GM12878 (cell line): ENCODE measurements around the gene BARD1. TPM values are rescaled to one million over a fixed set of nuclear protein-coding genes. Genes with fewer than 3 reads are reported as not detected.

Experiments
- ATAC-seq: fragments of 200-7000 bp; cut with Tn5 transposase; 3 replicates; pipeline ENCODE4 v1.9.1; 2020; ENCODE audit warnings: mild to moderate bottlenecking, moderate library complexity
- BruUV-seq: library from RNA; stranded (reverse); fragments of 400-500 nt; replicated peaks from 2 replicates; lab custom pipeline; 2021; lab: Mats Ljungman, UMichigan
- CTCF ChIA-PET: fragments of 300-600 bp; sonication (Branson Sonifier 250); formaldehyde crosslinking; extraction: SDS; loops from one replicate; lab custom pipeline; 2021; ENCODE audit warnings: inconsistent platforms; lab: Yijun Ruan, JAX
- POLR2A ChIA-PET: fragments of 350-600 bp; formaldehyde crosslinking; extraction: SDS; loops from one replicate; lab custom pipeline; 2021; ENCODE audit warnings: inconsistent platforms; lab: Charles Lee
- RAD21 ChIA-PET: fragments of 300-600 bp; sonication (Branson Sonifier 250); formaldehyde crosslinking; loops from one replicate; lab custom pipeline; 2023; ENCODE audit warnings: antibody characterized with exemption; ENCODE audit not compliant: unreplicated experiment; lab: Charles Lee
- SMC1A ChIA-PET: fragments of 300-600 bp; sonication (Branson Sonifier 250); formaldehyde crosslinking; loops from one replicate; lab custom pipeline; 2023; ENCODE audit not compliant: unreplicated experiment, uncharacterized antibody; lab: Charles Lee
- DNase-seq: peaks from one replicate; pipeline ENCODE4 v3.0.0-alpha.2; 2011; ENCODE audit warnings: low read depth, low spot score
- FAIRE-seq: peaks from 3 replicates; lab custom pipeline; 2011; peaks lifted over from hg19 to GRCh38; lab: Jason Lieb, UNC
- H2AFZ ChIP-seq: 2 replicates; pipeline ENCODE4 v1.6.0; 2011; ENCODE audit warnings: low read depth, low read length, control low read depth; ENCODE audit not compliant: control insufficient read depth
- H3K27ac ChIP-seq: 2 replicates; pipeline ENCODE4 v1.5.1; 2011; ENCODE audit warnings: control low read depth; ENCODE audit not compliant: control insufficient read depth, insufficient read depth
- H3K27me3 ChIP-seq, 2 experiments: replicated peaks in 1 of 2; 2 replicates each; pipeline versions ENCODE4 v1.6.0 to v1.6.1; 2011; ENCODE audit warnings: low read length in 1 of 2; ENCODE audit not compliant: control insufficient read depth in 2 of 2, insufficient read depth in 2 of 2
- H3K36me3 ChIP-seq, 2 experiments: 2 replicates each; pipeline ENCODE4 v1.5.1; 2011; ENCODE audit warnings: low read length in 1 of 2; ENCODE audit not compliant: control insufficient read depth in 2 of 2, insufficient read depth in 2 of 2
- H3K4me1 ChIP-seq: 2 replicates; pipeline ENCODE4 v1.6.1; 2011; ENCODE audit warnings: mild to moderate bottlenecking, low read length, moderate library complexity, mixed read lengths; ENCODE audit not compliant: control insufficient read depth, insufficient read depth
- H3K4me2 ChIP-seq: 2 replicates; pipeline ENCODE4 v1.6.0; 2011; ENCODE audit warnings: control low read depth; ENCODE audit not compliant: control insufficient read depth, insufficient read depth
- H3K4me3 ChIP-seq: fragments of 200-600 bp; sonication (generic); 2 replicates; pipeline ENCODE4 v1.5.1; 2016
- H3K79me2 ChIP-seq: 2 replicates; pipeline ENCODE4 v1.6.0; 2011; ENCODE audit warnings: low read length; ENCODE audit not compliant: control insufficient read depth, insufficient read depth
- H3K9ac ChIP-seq: 2 replicates; pipeline ENCODE4 v1.8.0; 2011; ENCODE audit warnings: low read length, control low read depth, mixed read lengths; ENCODE audit not compliant: control insufficient read depth, insufficient read depth
- H3K9me3 ChIP-seq: replicated peaks from 3 replicates; pipeline ENCODE4 v1.5.1; 2011; ENCODE audit warnings: mild to moderate bottlenecking, low read length; ENCODE audit not compliant: control insufficient read depth, insufficient read depth
- H4K20me1 ChIP-seq: 2 replicates; pipeline ENCODE4 v1.6.0; 2011; ENCODE audit not compliant: control insufficient read depth, insufficient read depth
- CBX3 ChIP-seq: fragments of 200-600 bp; sonication (generic); IDR thresholded peaks from 2 replicates; pipeline ENCODE4 v1.6.1; 2016; ENCODE audit warnings: low read depth, borderline replicate concordance
- CHD1 ChIP-seq: IDR thresholded peaks from 2 replicates; pipeline ENCODE4 v1.6.1; 2012; ENCODE audit warnings: low read depth, low read length, improper control_type of control experiment
- DPF2 ChIP-seq: fragments of 450-650 bp; IDR thresholded peaks from 2 replicates; pipeline ENCODE4 v1.6.1; 2017; ENCODE audit warnings: mild to moderate bottlenecking
- ETV6 ChIP-seq, 2 experiments: fragments of 450-650 bp in 1 of 2; IDR thresholded peaks in 1 of 2; conservative IDR thresholded peaks in 1 of 2; 2 replicates each; pipeline ENCODE4 v1.6.1; 2014; ENCODE audit warnings: antibody characterized with exemption in 1 of 2, borderline replicate concordance in 1 of 2, low read depth in 1 of 2, mild to moderate bottlenecking in 1 of 2, moderate library complexity in 1 of 2
- HCFC1 ChIP-seq: fragments of 150-350 bp; IDR thresholded peaks from 2 replicates; pipeline ENCODE4 v1.6.1; 2014; ENCODE audit warnings: low read length
- KDM1A ChIP-seq: fragments of 200-600 bp; sonication (generic); IDR thresholded peaks from 2 replicates; pipeline ENCODE4 v1.6.1; 2016; ENCODE audit warnings: borderline replicate concordance
- MEF2A ChIP-seq: IDR thresholded peaks from 2 replicates; pipeline ENCODE4 v1.6.1; 2011; ENCODE audit warnings: low read depth, mild to moderate bottlenecking, low read length, moderate library complexity; ENCODE audit not compliant: insufficient read depth
- NFYA ChIP-seq: IDR thresholded peaks from 2 replicates; pipeline ENCODE4 v1.6.1; 2011; ENCODE audit warnings: low read depth, mild to moderate bottlenecking, low read length, improper control_type of control experiment, borderline replicate concordance
- RB1 ChIP-seq: fragments of 450-650 bp; formaldehyde crosslinking; IDR thresholded peaks from 2 replicates; pipeline ENCODE4 v1.6.1; 2017; ENCODE audit warnings: mild to moderate bottlenecking, borderline replicate concordance
- RCOR1 ChIP-seq: conservative IDR thresholded peaks from 2 replicates; pipeline ENCODE4 v1.6.1; 2012; ENCODE audit warnings: low read depth, low read length, improper control_type of control experiment
- RUNX3 ChIP-seq: IDR thresholded peaks from 2 replicates; pipeline ENCODE4 v1.6.1; 2012; ENCODE audit warnings: low read length, inconsistent platforms
- SMARCA5 ChIP-seq: fragments of 450-650 bp; IDR thresholded peaks from 2 replicates; pipeline ENCODE4 v1.6.1; 2017; ENCODE audit warnings: mild to moderate bottlenecking
- SRF ChIP-seq, 2 experiments: IDR thresholded peaks; 2 replicates each; pipeline ENCODE4 v1.6.1; 2011; ENCODE audit warnings: low read depth in 2 of 2, low read length in 2 of 2, mild to moderate bottlenecking in 1 of 2, moderate library complexity in 1 of 2
- TAF1 ChIP-seq: IDR thresholded peaks from 2 replicates; pipeline ENCODE4 v1.6.1; 2011; ENCODE audit warnings: mild to moderate bottlenecking, low read depth, low read length, borderline replicate concordance
- TCF7 ChIP-seq: IDR thresholded peaks from 2 replicates; pipeline ENCODE4 v1.6.1; 2014; ENCODE audit warnings: antibody characterized with exemption, borderline replicate concordance
- ZNF217 ChIP-seq: fragments of 450-650 bp; IDR thresholded peaks from 2 replicates; pipeline ENCODE4 v1.6.1; 2017; ENCODE audit warnings: antibody characterized with exemption, mild to moderate bottlenecking
- in situ Hi-C: fragments of 300-500 bp; cut with MboI; formaldehyde crosslinking; loops from 9 replicates; pipeline ENCODE4 v1.14.3; 2018; ENCODE audit warnings: mixed read lengths
- intact Hi-C: fragments of 100-400 bp; cut with micrococcal nuclease; formaldehyde crosslinking; loops from one replicate; pipeline ENCODE4 v1.14.2; 2022; ENCODE audit not compliant: unreplicated experiment
- polyA plus RNA-seq, 11 experiments: library from polyadenylated mRNA; depleted of rRNA in 4 of 11; unstranded in 6 of 11; stranded (reverse) in 5 of 11; fragments of >200 nt; fragmentation: Nextera tagmentation in 4 of 11; fragmentation: Illumina TruSeq in 1 of 11; extraction: Ambion mirVana in 4 of 11; extraction: Trizol in 1 of 11; gene quantifications; 1 replicate in 1 of 11; 2 replicates in 10 of 11; pipeline versions ENCODE4 v1.2.1 to v1.2.3, GENCODE V29; 2011 to 2016; ENCODE audit warnings: inconsistent platforms in 2 of 11, missing spikeins in 2 of 11, low read depth in 1 of 11
- total RNA-seq, 4 experiments: library from RNA; depleted of rRNA in 3 of 4; stranded (reverse); fragments of >200 nt in 3 of 4; fragmentation: Illumina TruSeq in 1 of 4; extraction: Trizol in 1 of 4; gene quantifications; 2 replicates each; pipeline versions ENCODE4 v1.2.1 to v1.2.3, GENCODE V29; 2013 to 2021
- TF ChIP-seq, protein P1 (sequence below): fragments of 450-650 bp; IDR thresholded peaks from 2 replicates; pipeline ENCODE4 v1.6.1; 2017; ENCODE audit warnings: borderline replicate concordance
- TF ChIP-seq, protein P2 (sequence below): fragments of 450-650 bp; IDR thresholded peaks from 2 replicates; pipeline ENCODE4 v1.6.1; 2016; ENCODE audit warnings: mild to moderate bottlenecking
- TF ChIP-seq, protein P3 (sequence below): fragments of 450-650 bp; formaldehyde crosslinking; IDR thresholded peaks from 2 replicates; pipeline ENCODE4 v1.4.0; 2020; ENCODE audit warnings: mild to moderate bottlenecking, moderate library complexity

BARD1 gene
- total and polyA plus RNA-seq, 10 of the 15 experiments (the other 5 are each of a cell fraction or from before 2014, with no cell fraction given) = 15.3 to 45.7 (median 31.6) TPM

DNA sequence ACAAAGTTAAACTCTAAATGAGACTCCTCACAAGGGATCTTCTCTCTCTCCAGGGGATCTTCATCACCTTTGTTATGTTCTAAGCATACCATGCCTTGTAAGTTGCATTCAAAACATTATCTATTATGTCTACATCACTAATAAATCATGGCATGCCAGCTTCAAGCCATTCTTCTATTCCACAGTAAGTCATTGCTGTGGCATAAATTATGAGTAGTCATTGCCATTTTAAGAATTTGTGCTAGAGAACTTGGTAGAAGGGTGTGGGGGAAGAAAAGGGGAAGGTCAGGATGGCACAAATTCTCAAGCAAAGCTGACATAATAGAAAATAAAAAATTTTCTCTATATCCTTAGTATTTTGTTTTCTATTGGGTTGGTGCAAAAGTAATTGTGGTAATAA is 33.5 kb downstream of the BARD1 start (continued):
- TF ChIP-seq ETV6 (conservative IDR thresholded peaks at IDR 0.05 in 1 of 2, IDR thresholded peaks at IDR 0.05 in 1 of 2; ENCODE audit: borderline replicate concordance in 1 of 2, low read depth in 1 of 2) = no peak
- no peak for TF ChIP-seq MEF2A

DNA sequence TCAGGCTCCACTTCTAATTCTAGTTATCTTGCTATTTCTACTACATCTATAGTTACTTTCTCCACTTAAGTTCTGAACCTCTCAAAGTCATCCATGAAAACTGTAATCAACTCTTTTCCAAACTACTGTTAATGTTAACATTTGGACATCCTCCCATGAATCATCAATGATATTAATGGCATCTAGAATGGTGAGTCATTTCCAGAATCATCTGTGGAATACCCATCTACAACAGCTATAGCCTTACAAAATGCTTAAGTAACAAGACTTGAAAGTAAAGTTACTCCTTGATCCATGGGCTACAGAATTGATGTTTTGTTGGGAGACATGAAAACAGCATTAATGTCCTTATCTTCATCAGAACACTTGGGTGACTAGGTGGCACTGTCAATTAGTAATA is 35.4 kb downstream of the BARD1 start:
- no peak for TF ChIP-seq RCOR1
- no peak for TF ChIP-seq RB1
- TF ChIP-seq, protein P1, sequence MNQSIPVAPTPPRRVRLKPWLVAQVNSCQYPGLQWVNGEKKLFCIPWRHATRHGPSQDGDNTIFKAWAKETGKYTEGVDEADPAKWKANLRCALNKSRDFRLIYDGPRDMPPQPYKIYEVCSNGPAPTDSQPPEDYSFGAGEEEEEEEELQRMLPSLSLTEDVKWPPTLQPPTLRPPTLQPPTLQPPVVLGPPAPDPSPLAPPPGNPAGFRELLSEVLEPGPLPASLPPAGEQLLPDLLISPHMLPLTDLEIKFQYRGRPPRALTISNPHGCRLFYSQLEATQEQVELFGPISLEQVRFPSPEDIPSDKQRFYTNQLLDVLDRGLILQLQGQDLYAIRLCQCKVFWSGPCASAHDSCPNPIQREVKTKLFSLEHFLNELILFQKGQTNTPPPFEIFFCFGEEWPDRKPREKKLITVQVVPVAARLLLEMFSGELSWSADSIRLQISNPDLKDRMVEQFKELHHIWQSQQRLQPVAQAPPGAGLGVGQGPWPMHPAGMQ = no peak
- no peak for TF ChIP-seq TAF1
- TF ChIP-seq RUNX3 = no peak
- TF ChIP-seq SMARCA5 = no peak
- no peak for TF ChIP-seq ZNF217
- no peak for TF ChIP-seq HCFC1
- no peak for TF ChIP-seq DPF2
- no peak for TF ChIP-seq CHD1
- no peak for TF ChIP-seq KDM1A
- TF ChIP-seq CBX3 = no peak
- TF ChIP-seq TCF7 = no peak
- no peak for TF ChIP-seq SRF (IDR thresholded peaks at IDR 0.05; ENCODE audit: low read depth in 2 of 2, low read length in 2 of 2)
- TF ChIP-seq, protein P2, sequence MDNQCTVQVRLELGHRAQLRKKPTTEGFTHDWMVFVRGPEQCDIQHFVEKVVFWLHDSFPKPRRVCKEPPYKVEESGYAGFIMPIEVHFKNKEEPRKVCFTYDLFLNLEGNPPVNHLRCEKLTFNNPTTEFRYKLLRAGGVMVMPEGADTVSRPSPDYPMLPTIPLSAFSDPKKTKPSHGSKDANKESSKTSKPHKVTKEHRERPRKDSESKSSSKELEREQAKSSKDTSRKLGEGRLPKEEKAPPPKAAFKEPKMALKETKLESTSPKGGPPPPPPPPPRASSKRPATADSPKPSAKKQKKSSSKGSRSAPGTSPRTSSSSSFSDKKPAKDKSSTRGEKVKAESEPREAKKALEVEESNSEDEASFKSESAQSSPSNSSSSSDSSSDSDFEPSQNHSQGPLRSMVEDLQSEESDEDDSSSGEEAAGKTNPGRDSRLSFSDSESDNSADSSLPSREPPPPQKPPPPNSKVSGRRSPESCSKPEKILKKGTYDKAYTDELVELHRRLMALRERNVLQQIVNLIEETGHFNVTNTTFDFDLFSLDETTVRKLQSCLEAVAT = no peak
- TF ChIP-seq NFYA = no peak
- TF ChIP-seq, protein P3, sequence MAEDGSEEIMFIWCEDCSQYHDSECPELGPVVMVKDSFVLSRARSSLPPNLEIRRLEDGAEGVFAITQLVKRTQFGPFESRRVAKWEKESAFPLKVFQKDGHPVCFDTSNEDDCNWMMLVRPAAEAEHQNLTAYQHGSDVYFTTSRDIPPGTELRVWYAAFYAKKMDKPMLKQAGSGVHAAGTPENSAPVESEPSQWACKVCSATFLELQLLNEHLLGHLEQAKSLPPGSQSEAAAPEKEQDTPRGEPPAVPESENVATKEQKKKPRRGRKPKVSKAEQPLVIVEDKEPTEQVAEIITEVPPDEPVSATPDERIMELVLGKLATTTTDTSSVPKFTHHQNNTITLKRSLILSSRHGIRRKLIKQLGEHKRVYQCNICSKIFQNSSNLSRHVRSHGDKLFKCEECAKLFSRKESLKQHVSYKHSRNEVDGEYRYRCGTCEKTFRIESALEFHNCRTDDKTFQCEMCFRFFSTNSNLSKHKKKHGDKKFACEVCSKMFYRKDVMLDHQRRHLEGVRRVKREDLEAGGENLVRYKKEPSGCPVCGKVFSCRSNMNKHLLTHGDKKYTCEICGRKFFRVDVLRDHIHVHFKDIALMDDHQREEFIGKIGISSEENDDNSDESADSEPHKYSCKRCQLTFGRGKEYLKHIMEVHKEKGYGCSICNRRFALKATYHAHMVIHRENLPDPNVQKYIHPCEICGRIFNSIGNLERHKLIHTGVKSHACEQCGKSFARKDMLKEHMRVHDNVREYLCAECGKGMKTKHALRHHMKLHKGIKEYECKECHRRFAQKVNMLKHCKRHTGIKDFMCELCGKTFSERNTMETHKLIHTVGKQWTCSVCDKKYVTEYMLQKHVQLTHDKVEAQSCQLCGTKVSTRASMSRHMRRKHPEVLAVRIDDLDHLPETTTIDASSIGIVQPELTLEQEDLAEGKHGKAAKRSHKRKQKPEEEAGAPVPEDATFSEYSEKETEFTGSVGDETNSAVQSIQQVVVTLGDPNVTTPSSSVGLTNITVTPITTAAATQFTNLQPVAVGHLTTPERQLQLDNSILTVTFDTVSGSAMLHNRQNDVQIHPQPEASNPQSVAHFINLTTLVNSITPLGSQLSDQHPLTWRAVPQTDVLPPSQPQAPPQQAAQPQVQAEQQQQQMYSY = no peak
- no peaks in the 10 kb centered on the region for H3K4me1 ChIP-seq
- peak; percentile 23 for FAIRE-seq
- no peak overlapping the region for H3K4me2 ChIP-seq
- no TSS peak for BruUV-seq
- CTCF ChIA-PET = interaction anchor here (2.9 kb wide), 1 partner anchor 13 kb away, joined by 10 read pairs; no protein-coding TSS in a partner anchor
- no peaks in the 10 kb centered on the region for H3K27me3 ChIP-seq
- no peak overlapping the region for H3K9ac ChIP-seq
- ATAC-seq = no peak
- H4K20me1 ChIP-seq = no peaks in the 10 kb centered on the region
- SMC1A ChIA-PET = interaction anchor here (1.0 to 3.8 kb wide), 6 partner anchors 13 to 36 kb away, joined by 4 to 17 read pairs (median 4); no protein-coding TSS in a partner anchor
- peaks cover 7 to 24% of the 10 kb centered on the region in 2 experiments for H3K36me3 ChIP-seq
- H3K27ac ChIP-seq = no peak overlapping the region
- no peak for DNase-seq
- RAD21 ChIA-PET = no interaction called here
- peaks cover 7% of the 10 kb centered on the region for H3K9me3 ChIP-seq
- peaks cover 1% of the 10 kb centered on the region for H3K79me2 ChIP-seq
- POLR2A ChIA-PET = no interaction called here
- intact Hi-C loops (no loop called here), in situ Hi-C loops (no loop called here)
- no peak overlapping the region for H3K4me3 ChIP-seq
- no peak overlapping the region for H2AFZ ChIP-seq
